ENCODE measurements around the gene KAT8.

DNA sequence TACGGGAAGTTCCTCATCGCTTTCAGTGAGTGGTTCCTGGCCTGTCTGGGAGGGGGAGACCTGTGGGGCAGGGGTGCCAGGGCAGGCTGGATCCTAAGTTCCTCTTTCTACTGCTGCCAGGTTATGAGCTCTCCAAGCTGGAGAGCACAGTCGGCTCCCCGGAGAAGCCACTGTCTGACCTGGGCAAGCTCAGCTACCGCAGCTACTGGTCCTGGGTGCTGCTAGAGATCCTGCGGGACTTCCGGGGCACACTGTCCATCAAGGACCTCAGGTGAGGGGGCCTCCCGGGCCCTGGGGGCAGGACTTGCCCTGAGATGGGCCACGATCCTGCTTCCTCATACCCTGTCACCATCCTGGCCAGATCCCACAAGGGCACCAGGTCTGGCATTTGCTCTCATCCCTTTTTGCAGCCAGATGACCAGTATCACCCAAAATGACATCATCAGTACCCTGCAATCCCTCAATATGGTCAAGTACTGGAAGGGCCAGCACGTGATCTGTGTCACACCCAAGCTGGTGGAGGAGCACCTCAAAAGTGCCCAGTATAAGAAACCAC, 12.9 kb downstream of the KAT8 start:
- TF ChIP-seq, protein P1, sequence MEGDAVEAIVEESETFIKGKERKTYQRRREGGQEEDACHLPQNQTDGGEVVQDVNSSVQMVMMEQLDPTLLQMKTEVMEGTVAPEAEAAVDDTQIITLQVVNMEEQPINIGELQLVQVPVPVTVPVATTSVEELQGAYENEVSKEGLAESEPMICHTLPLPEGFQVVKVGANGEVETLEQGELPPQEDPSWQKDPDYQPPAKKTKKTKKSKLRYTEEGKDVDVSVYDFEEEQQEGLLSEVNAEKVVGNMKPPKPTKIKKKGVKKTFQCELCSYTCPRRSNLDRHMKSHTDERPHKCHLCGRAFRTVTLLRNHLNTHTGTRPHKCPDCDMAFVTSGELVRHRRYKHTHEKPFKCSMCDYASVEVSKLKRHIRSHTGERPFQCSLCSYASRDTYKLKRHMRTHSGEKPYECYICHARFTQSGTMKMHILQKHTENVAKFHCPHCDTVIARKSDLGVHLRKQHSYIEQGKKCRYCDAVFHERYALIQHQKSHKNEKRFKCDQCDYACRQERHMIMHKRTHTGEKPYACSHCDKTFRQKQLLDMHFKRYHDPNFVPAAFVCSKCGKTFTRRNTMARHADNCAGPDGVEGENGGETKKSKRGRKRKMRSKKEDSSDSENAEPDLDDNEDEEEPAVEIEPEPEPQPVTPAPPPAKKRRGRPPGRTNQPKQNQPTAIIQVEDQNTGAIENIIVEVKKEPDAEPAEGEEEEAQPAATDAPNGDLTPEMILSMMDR (IDR thresholded peaks at IDR 0.05), result no peak
- TF ChIP-seq POLR2A (IDR thresholded peaks at IDR 0.05), result no peak
